GM21576 (cell line): ENCODE measurements around the gene CAMTA1.

Experiments used
- ATAC-seq: cut with Tn5 transposase; IDR thresholded peaks from one replicate; pipeline ENCODE4 v1.9.1; 2021; ENCODE audit warnings: mild to moderate bottlenecking, moderate library complexity; ENCODE audit not compliant: unreplicated experiment

CAMTA1 gene

DNA sequence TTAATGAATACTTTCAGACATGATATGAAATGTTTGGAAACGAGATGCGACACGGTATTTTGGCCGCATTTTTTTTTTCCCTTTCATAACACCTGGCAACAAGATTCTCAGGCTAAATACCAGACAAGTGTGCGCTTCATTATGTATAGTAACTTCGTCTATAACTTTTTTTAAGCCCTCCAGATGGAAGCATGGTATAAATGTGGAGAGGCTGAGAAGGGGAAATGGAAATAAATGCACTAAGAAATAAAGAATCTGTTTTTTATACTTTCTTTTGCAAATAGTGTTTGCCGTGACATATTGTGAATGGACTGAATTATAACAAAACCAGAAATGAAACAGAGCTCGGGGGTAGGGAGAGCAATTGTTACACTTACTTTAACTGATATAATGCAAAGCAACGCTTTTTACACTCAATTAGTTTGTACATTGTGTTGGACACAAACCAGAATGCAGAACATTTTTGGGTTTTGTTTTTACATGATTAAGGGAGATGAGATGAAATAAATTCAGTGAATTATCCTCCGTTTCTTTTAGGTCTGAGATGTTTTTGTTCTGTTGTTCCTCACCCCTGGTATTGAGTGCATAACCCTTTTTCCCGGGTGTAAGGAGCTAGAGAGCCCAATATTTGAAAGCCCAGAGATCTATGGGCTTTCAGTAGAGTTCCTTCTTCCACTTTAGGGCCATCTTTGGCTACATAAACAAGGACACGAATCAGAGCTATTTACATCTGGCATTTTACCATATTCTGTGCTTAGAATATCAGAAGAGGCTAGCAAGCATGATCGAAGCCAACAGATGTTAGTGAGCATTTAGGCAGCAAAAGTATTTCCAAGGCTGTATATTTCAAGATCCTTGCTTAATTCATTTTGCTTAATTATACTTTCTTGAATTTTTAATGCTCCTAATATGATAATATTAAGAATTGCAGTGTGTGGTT, 478.0 kb downstream of the CAMTA1 start:
- no peak for ATAC-seq

DNA sequence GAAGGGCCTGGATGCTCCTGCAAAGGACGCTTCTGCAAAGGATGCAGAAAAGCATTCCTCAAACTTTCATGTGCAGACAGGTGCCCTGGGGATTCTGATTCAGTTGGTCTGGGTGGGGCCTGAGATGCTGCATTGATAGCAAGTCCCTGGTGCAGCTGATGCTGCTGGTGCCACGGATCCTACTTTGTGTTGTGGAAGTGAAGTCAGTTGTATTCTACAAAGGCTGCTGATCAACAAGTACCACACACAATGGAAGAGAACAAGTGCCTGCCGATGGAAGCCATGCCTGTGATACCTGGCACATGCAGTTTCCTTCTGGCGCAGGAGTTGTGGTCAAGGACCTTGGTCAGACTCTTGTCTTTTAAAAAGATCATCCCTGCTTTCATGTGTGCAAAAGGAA, 478.8 kb downstream of the CAMTA1 start:
- ATAC-seq, result no peak

DNA sequence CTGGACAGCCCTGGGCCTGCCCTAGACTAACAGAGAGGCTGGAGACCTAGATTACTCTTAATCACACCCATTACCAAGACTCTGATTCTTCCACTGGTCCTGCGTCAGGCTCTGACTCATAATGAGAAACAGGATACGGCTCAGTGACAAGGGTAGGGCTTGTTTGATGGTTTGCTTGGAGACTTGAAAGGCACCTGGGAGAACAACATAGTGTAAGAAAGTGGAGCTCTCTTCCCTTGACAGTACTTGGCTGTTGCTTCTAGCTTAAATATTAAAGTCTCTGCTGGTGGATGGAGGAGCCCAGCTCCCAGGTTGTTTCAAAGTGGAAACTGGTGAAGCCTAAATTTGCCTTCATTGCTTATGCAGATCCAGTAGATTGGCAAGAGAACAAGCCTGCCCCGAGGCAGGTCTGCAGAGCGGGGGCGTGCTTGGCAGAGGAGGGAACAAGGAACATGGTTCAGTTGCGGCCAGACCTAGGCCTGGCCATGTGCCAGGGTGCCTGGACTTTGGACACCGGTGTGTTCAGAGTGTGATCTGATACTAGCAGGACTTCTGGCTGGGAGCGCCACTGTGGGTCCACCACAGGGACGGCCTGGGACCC, 480.6 kb downstream of the CAMTA1 start:
- ATAC-seq, result no peak

DNA sequence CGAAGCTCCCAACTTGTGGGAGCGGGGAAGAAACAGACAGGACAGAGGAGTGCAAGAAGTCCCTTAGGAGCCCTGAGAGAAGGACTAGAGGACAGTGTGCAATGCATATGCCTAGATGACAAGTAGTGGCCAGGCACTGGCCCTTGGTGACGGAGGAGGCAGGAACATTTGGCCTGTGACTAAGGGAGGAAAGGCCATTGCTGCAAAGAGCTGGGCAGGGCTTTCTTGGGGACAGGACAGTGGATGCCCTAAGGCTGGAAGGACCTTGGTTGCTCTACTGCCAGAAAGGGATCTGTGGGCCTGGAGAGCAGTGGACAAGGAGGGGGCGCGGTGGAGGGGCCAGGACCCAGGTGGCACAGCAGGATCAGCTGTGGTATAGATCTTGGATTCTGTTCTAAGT, 481.3 kb downstream of the CAMTA1 start:
- no peak for ATAC-seq

DNA sequence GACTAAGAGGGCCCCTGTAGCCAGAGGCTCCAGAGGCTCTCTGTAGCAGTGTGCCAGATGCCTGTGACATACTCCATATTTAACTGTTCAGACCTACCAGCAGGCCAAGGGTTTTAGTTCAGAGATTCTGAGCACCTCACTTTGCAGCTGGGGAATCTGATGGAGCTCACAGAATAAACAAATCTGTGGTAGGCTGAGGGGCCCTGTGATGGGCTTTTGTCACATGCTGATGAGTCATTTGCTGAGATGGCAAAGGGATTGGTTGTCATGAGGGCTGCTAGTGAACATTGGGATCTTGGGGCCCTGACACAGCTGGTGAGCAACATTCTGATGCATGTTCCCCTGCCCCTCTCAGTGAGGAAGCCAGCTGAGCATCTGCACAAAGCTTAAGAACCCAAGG, 482.2 kb downstream of the CAMTA1 start:
- ATAC-seq, result no peak

DNA sequence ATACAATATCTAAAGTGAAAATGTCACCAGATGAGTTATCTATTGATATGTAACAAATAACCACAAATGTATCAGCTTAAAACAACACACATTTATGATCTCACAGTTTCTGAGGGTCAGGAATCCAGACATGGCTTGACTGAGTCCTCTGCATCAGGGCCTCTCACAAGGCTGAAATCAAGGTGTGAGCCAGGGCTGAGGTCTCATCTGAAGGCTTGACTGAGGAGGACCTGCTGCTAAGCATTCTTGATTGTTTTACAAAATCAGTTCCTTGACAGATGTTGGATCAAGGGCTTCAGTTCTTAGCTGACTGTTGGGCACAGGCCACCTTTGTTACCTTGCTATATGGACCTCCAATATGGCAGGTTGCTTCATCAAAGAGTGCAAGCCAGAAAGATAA, 483.7 kb downstream of the CAMTA1 start:
- no peak for ATAC-seq

DNA sequence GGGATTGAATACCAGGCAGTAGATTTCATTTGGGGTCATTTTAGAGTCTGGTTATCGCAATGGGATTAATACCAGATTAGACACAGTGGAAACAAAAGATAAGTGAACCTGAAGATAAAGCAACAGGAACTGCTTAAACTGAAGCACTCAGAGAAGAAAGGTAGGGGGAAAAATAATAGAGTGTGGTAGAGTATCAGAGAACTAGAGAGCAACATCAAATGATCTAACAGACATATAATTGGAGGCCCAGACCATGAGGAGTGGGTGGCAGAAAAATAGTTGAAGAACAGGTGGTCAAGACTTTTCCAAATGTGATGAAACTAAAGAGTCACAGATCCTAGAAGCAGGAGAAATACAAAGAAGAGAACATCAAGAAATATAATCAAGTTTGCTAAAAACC, 484.3 kb downstream of the CAMTA1 start:
- no peak for ATAC-seq

DNA sequence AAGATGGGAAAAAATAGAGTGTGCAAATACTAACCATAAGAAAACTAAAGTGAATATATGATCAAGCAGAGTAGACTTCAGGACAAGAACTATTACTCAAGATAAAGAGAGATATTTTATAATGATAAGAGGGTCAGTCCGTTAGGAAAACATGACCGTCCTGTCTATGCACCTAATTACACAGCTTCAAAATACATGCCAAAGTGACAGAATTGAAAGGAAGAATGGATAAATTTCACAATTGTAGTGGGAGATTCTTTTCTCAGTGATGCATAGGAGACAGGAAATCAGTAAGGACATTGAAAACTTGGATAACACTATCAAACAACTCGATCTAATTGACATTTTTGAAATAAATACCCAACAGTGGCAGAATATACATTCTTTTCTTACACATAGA, 489.0 kb downstream of the CAMTA1 start:
- no peak for ATAC-seq

DNA sequence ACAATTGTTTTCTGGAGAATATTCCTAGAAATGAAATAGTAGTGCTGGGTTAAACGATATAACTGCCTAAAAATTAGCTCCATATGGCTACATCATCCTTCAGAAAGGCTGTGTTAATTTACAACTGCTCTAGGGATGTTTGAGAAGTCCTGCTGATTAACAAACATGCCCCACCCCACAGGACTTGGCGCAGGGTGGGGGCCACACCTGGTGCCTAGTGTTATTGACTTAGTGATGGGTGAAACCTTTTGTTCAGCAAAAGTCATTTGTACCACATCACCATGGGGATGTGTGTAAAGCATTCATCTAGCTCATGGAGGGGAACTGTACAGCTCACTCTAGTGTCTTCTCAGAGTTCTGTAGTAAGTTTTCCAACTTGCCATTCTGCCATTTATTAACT, 492.8 kb downstream of the CAMTA1 start:
- ATAC-seq, result no peak

DNA sequence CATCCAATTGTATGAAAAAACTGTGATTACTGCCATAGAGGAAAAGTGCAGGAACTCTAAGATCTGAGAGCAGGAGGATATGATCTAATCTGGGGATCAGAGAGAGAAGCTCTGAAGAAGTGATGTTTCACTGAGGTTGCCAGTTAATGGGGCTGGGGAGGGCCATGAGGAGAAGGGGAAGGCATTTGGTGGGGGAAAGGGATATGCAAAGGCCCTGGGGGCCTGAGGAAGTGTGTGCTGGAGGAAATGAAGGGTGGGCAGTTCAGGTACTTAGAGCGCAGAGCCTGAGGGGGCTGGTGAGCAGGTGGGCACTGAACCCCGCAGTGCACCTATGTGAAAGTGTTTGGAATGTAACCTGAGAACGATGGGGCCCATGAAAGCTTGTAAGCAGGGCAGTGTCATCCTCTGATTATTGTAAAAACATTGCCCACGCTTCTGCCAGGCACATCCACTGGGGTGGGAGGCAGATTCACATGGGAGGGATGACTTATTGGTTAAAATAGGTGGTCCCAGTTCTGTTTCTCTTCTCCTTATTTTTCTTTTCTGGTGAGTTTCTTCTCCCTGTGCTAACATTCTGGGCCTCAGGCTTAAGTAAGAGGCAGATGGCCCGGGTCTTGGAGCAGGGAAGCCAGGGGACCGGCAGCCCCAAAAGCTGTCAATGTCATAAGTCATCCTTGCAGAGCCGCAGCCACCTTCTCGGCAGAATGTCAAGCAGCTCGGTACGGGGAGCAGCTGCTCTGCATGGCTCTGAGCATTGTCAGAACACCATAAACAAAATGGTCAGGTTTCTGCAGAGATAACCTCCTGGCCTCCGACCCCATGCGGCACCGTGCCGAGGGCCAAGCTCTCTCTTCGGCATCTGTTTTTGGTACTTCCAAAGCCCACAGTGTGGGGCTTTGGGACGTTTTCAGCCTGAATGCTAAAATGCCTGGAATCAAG, 493.8 kb downstream of the CAMTA1 start:
- ATAC-seq, result no peak

DNA sequence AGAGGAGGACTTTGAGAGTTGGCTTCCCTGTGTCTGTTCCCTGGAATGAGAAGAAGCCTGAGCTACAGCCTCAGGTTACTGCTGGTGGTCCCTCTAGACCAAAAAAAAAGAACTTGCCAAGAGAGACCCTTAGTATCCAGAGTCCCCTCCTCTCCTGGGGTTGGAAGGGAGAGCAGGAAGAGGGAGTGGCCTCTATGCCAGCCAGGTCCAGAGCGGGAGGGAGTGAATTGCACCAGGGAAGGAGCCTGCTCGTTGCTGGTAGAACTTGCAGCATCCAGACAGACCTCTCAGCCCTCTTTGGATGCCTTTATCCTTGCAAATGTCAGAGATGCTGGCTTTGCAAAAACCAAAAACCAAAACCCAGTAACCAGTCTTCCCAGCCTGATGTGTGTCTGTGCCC, 494.5 kb downstream of the CAMTA1 start:
- no peak for ATAC-seq

DNA sequence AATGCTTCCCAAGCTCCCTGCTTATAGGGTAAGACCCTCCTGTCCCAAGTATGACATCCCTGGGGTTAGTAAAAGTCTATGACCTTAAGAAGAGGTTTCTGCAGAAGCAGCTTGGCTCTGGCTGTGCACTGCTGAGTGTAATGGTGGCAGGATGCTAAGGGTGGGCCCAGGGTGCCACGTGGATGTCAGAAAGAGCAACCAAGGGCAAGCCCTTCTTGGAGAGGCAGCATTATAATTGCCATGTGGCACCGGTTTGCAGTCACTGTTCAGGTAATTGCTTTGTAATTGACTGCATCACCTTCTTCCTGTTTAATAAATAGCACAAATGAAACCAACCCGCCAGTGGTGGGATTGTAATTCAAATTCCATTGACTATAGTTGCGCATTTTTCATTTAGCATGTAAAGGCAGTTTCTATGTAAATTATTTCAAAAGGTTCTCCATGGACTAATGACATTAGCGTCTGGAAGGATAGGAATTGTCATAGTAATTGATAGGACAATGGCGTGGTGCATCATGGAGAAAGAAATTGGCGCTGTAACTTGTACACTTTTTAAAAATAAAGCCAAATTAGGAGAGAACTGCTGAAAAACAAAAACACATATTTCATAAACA, 495.2 kb downstream of the CAMTA1 start:
- ATAC-seq, result no peak

DNA sequence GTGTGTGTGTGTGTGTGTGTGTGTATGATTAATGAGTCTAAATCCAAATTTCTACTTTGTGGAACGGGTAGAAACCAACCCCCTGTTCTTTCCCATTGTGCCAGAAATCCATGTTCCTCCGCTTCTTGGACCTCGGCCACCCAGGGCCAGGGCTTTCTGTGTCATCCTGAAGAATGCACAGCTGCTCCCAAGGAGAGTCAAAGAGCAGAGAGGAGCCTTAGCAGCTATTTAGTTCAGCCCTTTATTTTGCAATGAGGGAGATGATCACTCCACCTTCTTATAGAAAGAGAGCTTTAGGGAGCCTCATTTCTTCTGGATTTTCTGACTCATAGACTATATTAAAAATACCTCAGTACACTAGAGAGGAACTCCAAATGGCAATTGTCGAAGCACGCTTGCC, 496.6 kb downstream of the CAMTA1 start:
- no peak for ATAC-seq

DNA sequence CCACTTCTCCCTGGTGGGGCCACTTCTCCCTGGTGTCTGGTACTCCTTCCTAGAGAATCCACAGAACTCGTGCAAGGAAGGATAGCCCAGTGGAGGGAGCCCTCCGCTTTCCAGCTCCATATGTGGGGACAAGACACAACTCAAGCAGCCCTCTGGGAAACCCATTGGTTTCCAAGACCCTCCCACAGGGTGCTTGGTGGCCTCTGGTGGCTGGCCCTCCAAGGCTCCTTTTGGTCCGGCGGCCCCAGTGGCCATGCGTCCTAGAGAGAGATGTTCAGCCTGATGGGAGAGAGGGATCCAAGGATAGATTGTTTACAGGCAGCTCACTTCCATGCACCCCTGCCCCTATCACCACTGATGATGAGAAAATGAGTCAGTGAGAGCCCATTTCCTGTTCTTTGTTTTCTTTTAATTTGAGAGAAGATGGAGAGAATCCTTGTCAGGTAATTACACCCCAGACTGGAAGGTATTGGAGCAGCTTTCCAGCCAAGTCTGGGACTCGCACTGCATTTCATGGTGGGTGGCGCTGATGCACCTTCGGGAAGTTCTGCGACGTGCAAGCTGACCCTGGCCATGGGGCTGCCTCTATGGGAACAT, 499.7 kb downstream of the CAMTA1 start:
- no peak for ATAC-seq

DNA sequence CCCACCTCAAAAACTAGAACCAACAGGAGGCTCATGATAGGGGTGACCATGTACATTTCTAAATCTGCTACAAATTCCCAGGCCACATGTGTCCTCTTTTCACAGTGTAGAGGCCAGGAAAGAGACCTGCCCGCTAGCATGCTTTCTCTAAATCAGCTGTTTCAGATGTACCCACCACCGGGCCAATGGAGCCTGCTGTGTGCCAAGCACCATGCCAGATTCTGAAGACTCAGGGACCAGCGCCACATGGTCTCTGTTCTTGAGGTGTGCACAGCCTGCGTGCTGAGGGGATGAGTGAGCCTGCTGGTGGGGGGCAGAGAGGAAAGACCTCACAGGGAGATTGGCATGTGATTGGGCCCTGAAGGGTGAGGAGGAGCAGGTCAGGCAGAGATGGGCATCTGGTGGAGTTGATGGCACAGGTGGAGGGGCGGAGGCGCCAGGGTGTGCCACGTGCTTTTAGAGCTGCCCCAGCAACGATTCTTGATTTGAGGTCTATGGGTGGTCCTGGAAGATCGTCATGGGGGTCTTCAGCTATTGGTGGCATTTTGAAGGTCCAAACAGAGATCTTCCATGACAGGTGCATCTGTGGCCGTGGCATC, 500.7 kb downstream of the CAMTA1 start:
- no peak for ATAC-seq

DNA sequence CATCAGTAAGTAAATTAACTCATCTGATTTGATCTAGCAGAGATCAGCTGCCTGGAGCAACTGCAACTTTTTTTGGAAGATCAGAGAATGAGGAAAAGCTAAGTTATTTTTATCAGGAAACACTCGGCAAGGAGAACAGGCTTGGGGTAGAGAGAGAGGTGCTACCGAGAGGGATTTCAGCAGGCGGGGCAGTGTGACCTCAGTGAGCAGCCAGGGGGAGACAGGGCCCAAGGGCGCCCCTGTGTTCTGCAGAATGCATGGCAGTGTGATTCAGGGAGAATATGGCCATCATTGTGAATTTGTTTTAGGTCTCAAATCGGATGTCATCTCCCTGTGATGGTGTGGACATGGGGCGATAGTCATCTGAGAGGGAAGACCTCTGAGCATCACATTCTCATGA, 501.8 kb downstream of the CAMTA1 start:
- no peak for ATAC-seq

DNA sequence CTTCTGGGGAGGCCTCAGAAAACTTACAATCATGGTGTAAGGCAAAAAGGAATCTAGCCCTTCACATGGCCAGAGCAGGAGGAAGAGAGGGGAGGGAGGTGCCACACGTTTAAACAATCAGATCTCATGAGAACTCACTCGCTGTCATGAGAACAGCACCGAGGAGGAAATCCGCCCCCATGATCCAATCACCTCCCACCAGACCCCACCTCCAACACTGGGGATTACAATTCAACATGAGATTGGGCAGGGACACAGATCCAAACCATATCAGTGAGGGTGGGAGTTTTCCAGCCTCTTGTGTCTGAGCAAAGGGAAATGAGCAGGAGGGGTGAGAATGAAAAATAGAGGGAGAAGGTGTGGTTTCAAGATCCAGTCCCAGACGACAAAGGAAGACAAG, 503.7 kb downstream of the CAMTA1 start:
- ATAC-seq, result no peak

DNA sequence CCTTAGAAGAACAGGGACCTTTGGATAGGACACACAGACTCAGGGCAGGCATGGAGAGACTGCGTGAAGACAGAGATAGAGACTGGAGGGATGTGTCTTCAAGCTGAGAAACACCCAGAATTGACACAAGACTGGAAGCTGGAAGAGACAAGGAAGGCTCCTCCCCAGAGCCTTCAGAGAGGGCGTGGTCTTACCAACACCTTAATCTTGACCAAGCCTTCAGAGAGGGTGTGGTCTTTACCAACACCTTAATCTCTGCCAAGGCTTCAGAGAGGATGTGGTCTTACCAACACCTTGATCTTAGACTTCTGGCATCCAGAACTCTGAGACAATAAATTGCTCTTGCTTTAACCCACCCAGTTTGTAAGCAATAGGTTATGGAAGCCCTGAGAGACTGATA, 504.4 kb downstream of the CAMTA1 start:
- no peak for ATAC-seq

DNA sequence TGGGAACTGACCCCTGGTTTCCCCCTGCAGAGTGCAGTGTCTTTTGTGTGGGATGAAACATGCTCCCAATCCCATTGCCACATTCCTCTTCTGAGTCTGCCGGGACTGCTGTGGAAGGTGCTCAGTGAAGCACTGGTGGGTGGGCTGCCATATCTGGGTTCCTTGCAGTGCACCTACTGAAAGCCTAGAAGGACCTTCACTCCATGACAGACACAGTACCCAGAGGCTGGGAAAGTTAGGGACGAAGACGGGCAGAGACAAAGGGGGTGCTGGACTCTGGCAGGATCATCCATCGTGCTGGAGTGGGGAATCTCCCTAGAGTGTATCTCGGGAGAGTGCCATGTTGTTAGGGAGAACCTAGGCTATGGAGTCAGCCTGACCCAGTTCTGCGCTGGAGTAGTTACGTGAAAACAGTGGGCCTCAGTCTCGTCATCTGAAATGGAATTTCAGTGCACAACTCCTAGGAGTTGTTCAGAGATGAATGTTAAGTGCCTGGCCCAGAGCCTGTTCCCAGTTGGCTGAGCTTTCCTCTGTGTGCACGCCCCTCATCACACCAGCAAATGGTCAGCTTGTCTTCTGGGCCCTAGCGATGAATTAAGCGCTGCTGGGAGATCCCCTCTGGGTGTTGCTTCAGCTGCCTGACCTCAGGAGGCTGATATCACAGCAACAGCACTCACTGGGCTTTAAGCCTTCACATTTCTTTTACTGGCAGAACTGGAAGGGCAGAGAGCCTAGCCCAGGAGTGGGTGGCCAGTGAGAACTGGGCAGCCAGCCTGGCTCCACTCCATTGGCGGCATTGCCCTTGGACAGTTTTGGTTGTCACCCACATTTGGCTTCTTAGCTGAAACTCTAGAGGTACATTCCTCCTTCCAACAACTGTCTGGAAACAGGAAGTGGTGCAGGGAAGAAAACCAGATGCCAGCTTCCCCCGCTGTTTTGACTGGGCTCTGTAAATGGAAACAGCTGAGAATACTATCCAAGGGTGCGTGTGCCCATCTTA, 506.0 kb downstream of the CAMTA1 start:
- ATAC-seq, result no peak
